ENCODE measurements around the gene TLL2. TPM values are rescaled to one million over a fixed set of nuclear protein-coding genes. Genes with fewer than 3 reads are reported as not detected.

TLL2 gene
- total and polyA plus RNA-seq, 4 donors, result 0.07 to 0.23 (median 0.10) TPM

- Histone ChIP-seq H3K9me3 (ENCODE audit: control insufficient read depth in 4 of 4, insufficient read depth in 3 of 4, low read length in 3 of 4) (peaks cover 0 to 7% (median 0%) of the 10 kb centered on the region in 4 donors), H3K9ac (ENCODE audit: insufficient read depth in 1 of 2, low read length in 2 of 2) (no peak overlapping the region), H3K27ac (ENCODE audit: low read depth in 1 of 2, low read length in 1 of 2) (no peak overlapping the region), H3K4me1 (ENCODE audit: control insufficient read depth in 5 of 5, insufficient read depth in 5 of 5, low read length in 5 of 5) (peaks cover 0 to 13% (median 0%) of the 10 kb centered on the region in 5 donors), H3K27me3 (ENCODE audit: control insufficient read depth in 3 of 3, insufficient read depth in 3 of 3, low read length in 2 of 3) (no peaks in the 10 kb centered on the region), H3K4me3 (no peak overlapping the region), H3K36me3 (ENCODE audit: control insufficient read depth in 4 of 4, insufficient read depth in 4 of 4, low read length in 4 of 4) (no peaks in the 10 kb centered on the region)
- ATAC-seq (ENCODE audit: insufficient read depth, low FRiP score) (no peak), DNase-seq (no peak)
- TF ChIP-seq CTCF (IDR thresholded peaks at IDR 0.05; ENCODE audit: control extremely low read depth, extremely low read depth), result no peak
- WGBS, 2 donors, result 94 to 96% methylated on average over 3 of the region's 3 CpGs
Measured at GRCh38 chr10:96460316-96460715, 53.4 kb downstream of the TLL2 start.

GRCh38 chr10:96457341-96457740 is 56.4 kb downstream of the TLL2 start:
- peaks cover 0 to 4% (median 0%) of the 10 kb centered on the region in 4 donors for H3K9me3 ChIP-seq (ENCODE audit: control insufficient read depth in 4 of 4, insufficient read depth in 3 of 4, low read length in 3 of 4)
- no peak for TF ChIP-seq CTCF (IDR thresholded peaks at IDR 0.05; ENCODE audit: control extremely low read depth, extremely low read depth)
- no peak overlapping the region for H3K9ac ChIP-seq (ENCODE audit: insufficient read depth in 1 of 2, low read length in 2 of 2)
- H3K27ac ChIP-seq (ENCODE audit: low read depth in 1 of 2, low read length in 1 of 2), result no peak overlapping the region
- DNase-seq (no peak), ATAC-seq (ENCODE audit: insufficient read depth, low FRiP score) (no peak)
- H3K4me1 ChIP-seq (ENCODE audit: control insufficient read depth in 5 of 5, insufficient read depth in 5 of 5, low read length in 5 of 5), result peaks cover 0 to 4% (median 0%) of the 10 kb centered on the region in 5 donors
- H3K4me3 ChIP-seq, result no peak overlapping the region
- WGBS, 2 donors, result 61 to 68% methylated on average over 5 of the region's 5 CpGs
- no peaks in the 10 kb centered on the region for H3K27me3 ChIP-seq (ENCODE audit: control insufficient read depth in 3 of 3, insufficient read depth in 3 of 3, low read length in 2 of 3)
- no peaks in the 10 kb centered on the region for H3K36me3 ChIP-seq (ENCODE audit: control insufficient read depth in 4 of 4, insufficient read depth in 4 of 4, low read length in 4 of 4)

GRCh38 chr10:96456296-96456840 is 57.4 kb downstream of the TLL2 start:
- Histone ChIP-seq H3K36me3 (ENCODE audit: control insufficient read depth in 4 of 4, insufficient read depth in 4 of 4, low read length in 4 of 4) (no peaks in the 10 kb centered on the region), H3K27ac (ENCODE audit: low read depth in 1 of 2, low read length in 1 of 2) (no peak overlapping the region), H3K4me1 (ENCODE audit: control insufficient read depth in 5 of 5, insufficient read depth in 5 of 5, low read length in 5 of 5) (peaks cover 0 to 5% (median 0%) of the 10 kb centered on the region in 5 donors), H3K9me3 (ENCODE audit: control insufficient read depth in 4 of 4, insufficient read depth in 3 of 4, low read length in 3 of 4) (peaks cover 0 to 3% (median 0%) of the 10 kb centered on the region in 4 donors), H3K4me3 (no peak overlapping the region), H3K9ac (ENCODE audit: insufficient read depth in 1 of 2, low read length in 2 of 2) (no peak overlapping the region), H3K27me3 (ENCODE audit: control insufficient read depth in 3 of 3, insufficient read depth in 3 of 3, low read length in 2 of 3) (no peaks in the 10 kb centered on the region)
- 90 to 91% methylated on average over 5 of the region's 5 CpGs for WGBS, 2 donors
- TF ChIP-seq CTCF (IDR thresholded peaks at IDR 0.05; ENCODE audit: control extremely low read depth, extremely low read depth), result no peak
- ATAC-seq (ENCODE audit: insufficient read depth, low FRiP score) (no peak), DNase-seq (no peak)

Data from lung (tissue), 12 donors.